Upper lobe of left lung (tissue), 6 donors: Measurements from ENCODE around the gene ACADL. TPM values are rescaled to one million over a fixed set of nuclear protein-coding genes. Genes with fewer than 3 reads are reported as not detected.

Experiments
- ATAC-seq, 2 donors: fragments of 200-7000 bp; cut with Tn5 transposase; one replicate each; pipeline ENCODE4 v1.9.1; 2022; ENCODE audit warnings: mild to moderate bottlenecking in 2 of 2, moderate library complexity in 2 of 2; ENCODE audit not compliant: low FRiP score in 2 of 2
- DNase-seq, 2 donors: peaks; one replicate each; pipeline ENCODE4 v3.0.0-alpha.2; 2019 to 2020
- H3K27ac ChIP-seq, 4 donors: fragments of 200-600 bp; sonication (generic); one replicate each; pipeline ENCODE4 v1.5.1; 2016 to 2019
- H3K27me3 ChIP-seq, 4 donors: fragments of 200-600 bp; sonication (generic); one replicate each; pipeline ENCODE4 v1.5.1; 2017 to 2019
- H3K36me3 ChIP-seq, 4 donors: fragments of 200-600 bp; sonication (generic); one replicate each; pipeline ENCODE4 v1.5.1; 2016 to 2019
- H3K4me1 ChIP-seq, 4 donors: fragments of 200-600 bp; sonication (generic); one replicate each; pipeline ENCODE4 v1.5.1; 2018 to 2019
- H3K4me3 ChIP-seq, 4 donors: fragments of 200-600 bp; sonication (generic); one replicate each; pipeline ENCODE4 v1.5.1; 2017 to 2019; ENCODE audit warnings: mild to moderate bottlenecking in 2 of 4, moderate library complexity in 1 of 4
- H3K9me3 ChIP-seq, 4 donors: fragments of 200-600 bp; sonication (generic); one replicate each; pipeline ENCODE4 v1.5.1; 2018 to 2019
- EP300 ChIP-seq, 4 donors: sonication (generic); formaldehyde crosslinking; IDR thresholded peaks; one replicate each; pipeline ENCODE4 v1.5.1; 2017; ENCODE audit warnings: antibody characterized with exemption in 4 of 4, control low read depth in 2 of 4
- POLR2A ChIP-seq, 4 donors: fragments of 450-650 bp; IDR thresholded peaks; one replicate each; pipeline ENCODE4 v1.5.1; 2016 to 2017; ENCODE audit warnings: antibody characterized with exemption in 4 of 4, mild to moderate bottlenecking in 2 of 4
- POLR2AphosphoS5 ChIP-seq, 2 donors: sonication (generic); formaldehyde crosslinking; IDR thresholded peaks; one replicate each; pipeline ENCODE4 v1.5.1; 2017; ENCODE audit warnings: antibody characterized with exemption in 2 of 2
- WGBS, 2 donors: methylation state at CpG; one replicate each; pipeline ENCODE4 v1.1.5; 2017 to 2018; 5-methylcytosine and 5-hydroxymethylcytosine counted together
- total RNA-seq, 6 donors: library from RNA; depleted of rRNA in 4 of 6; stranded (reverse); fragments of >200 nt in 4 of 6; gene quantifications; one replicate each; pipeline versions ENCODE4 v1.1.0 to v1.2.1, GENCODE V29; 2016 to 2021
- TF ChIP-seq, protein P1 (sequence below), 6 experiments: fragments of 450-650 bp in 4 of 6; fragments of 200-600 bp in 2 of 6; sonication (generic) in 2 of 6; IDR thresholded peaks; one replicate each; pipeline ENCODE4 v1.5.1; 2016 to 2019; ENCODE audit warnings: antibody characterized with exemption in 6 of 6
- donor health status: DM: no; HTN: no; CAD: no; lungs with moderate emphysema.
- donor health status: DM: no; HTN: yes; CAD: no; lungs with severe emphysema.

Gene ACADL
- total RNA-seq = 100 to 1,000 TPM in 2 of 6 donors, 10 to 100 TPM in 4; 20.1 to 131 (median 55.2) TPM

DNA sequence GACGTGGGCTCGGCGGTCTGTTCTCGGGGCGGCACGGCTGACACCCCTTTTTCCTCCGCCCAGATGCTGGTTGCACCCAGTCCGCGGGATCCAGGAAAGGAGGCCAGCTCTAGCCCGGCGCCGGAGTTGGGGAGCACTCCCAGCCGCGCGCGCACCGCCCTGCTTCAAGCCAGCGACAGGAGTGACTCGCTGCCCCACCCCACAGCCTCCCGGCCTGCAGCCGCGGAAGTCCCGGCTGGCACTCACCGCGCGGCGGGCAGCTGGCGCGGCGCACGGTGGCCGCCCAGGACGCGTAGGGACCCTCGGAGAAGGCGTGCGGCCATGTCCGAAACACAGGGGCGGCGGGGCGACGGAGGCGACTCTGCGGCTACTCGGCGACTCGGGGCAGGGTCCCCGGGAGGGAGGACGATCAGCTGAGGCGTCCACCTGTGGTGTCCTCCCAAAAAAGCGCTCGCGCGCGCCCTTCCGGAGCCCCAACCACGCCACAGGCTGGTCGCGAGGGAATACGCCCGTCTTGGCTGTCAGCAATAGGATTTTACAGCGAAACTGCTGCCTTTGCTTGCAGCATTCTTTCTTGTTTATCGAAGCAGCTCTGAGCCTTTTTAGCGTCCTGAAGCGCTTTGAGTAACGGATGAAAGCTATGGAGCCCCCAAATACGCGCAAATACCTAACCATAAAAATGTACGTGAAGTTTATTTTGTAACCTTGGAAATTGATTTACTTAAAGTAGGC, at the start of gene ACADL:
TSS of gene ACADL (minus strand) at position 507 of the 732 bp plus-strand sequence. CDS start at position 323, 184 bp downstream.
- DNase-seq = peak; percentile 79 to 94
- 1 to 2% methylated on average over 11 to 25 of the region's 69 CpGs for WGBS, 2 donors
- TF ChIP-seq EP300 (IDR thresholded peaks at IDR 0.05) (no peak), POLR2A (IDR thresholded peaks at IDR 0.05) (peak in 2 of 4 donors; percentile 82 to 92), POLR2AphosphoS5 (IDR thresholded peaks at IDR 0.05) (peak in 1 of 2 donors; percentile 65)
- TF ChIP-seq, protein P1, sequence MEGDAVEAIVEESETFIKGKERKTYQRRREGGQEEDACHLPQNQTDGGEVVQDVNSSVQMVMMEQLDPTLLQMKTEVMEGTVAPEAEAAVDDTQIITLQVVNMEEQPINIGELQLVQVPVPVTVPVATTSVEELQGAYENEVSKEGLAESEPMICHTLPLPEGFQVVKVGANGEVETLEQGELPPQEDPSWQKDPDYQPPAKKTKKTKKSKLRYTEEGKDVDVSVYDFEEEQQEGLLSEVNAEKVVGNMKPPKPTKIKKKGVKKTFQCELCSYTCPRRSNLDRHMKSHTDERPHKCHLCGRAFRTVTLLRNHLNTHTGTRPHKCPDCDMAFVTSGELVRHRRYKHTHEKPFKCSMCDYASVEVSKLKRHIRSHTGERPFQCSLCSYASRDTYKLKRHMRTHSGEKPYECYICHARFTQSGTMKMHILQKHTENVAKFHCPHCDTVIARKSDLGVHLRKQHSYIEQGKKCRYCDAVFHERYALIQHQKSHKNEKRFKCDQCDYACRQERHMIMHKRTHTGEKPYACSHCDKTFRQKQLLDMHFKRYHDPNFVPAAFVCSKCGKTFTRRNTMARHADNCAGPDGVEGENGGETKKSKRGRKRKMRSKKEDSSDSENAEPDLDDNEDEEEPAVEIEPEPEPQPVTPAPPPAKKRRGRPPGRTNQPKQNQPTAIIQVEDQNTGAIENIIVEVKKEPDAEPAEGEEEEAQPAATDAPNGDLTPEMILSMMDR (IDR thresholded peaks at IDR 0.05) = peak in 1 of 6 experiments; percentile 22

DNA sequence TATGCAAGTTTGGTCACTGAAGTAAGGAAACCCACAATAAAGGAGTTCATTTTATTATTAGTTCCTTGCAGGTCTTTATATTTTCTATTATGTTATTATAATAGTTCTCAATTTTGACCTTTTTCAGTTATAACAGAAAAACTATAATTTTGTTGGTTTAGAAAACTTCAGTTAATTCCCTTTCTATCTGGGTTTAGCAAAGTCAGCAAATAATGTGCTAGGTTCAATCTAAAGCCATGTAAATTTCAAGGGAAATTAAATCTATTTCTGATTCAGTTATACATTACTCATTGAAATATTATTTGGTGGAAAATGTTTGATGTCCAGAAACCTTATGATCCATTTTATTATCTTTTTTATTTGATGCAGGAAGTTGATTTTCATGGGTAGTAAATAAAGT, 46.1 kb upstream of the ACADL start:
- Histone ChIP-seq H3K36me3 (no peaks in the 10 kb centered on the region), H3K9me3 (no peaks in the 10 kb centered on the region), H3K4me3 (no peak overlapping the region), H3K27ac (no peak overlapping the region), H3K27me3 (no peaks in the 10 kb centered on the region), H3K4me1 (no peaks in the 10 kb centered on the region)
- no peak for ATAC-seq
- no peak for TF ChIP-seq POLR2AphosphoS5 (IDR thresholded peaks at IDR 0.05)
- TF ChIP-seq EP300 (IDR thresholded peaks at IDR 0.05) = no peak
- TF ChIP-seq, protein P1 (IDR thresholded peaks at IDR 0.05) = no peak
- TF ChIP-seq POLR2A (IDR thresholded peaks at IDR 0.05) = no peak
- DNase-seq = no peak

More for the DNA sequence above, at the start of gene ACADL:
- peak within 1 kb of the TSS; percentile 79 to 94 (median 89) for H3K27ac ChIP-seq
- no peaks in the 10 kb centered on the region for H3K9me3 ChIP-seq
- peak; percentile 91 for ATAC-seq
- H3K4me3 ChIP-seq = peak within 1 kb of the TSS; percentile 30 to 61 (median 54)
- H3K27me3 ChIP-seq = peaks cover 0 to 15% (median 3%) of the 10 kb centered on the region in 4 donors
- no peaks in the 10 kb centered on the region for H3K36me3 ChIP-seq
- peaks cover 0 to 19% (median 6%) of the 10 kb centered on the region in 4 donors for H3K4me1 ChIP-seq

DNA sequence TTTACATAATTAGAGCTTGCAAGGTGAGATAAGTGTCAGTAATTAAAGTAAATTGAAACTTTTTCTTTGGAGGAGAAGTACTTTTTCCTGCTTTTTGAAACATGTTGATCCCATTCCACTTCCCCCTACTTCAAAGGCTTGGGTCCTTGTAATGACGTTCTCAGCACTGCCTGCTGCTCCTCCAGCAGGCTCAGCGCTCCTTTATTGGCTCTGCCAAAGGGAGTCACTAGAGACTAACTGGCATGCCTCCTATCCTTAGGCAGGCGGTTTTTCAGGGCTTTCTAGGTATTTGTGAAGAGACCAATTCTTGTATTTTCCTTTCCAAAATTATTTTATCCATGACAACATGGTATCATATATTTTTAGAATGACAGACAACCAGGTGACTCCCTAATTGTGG, 43.9 kb upstream of the ACADL start:
- DNase-seq (peak in 1 of 2 donors; percentile 51), ATAC-seq (peak in 1 of 2 donors; percentile 69)
- no peak overlapping the region for H3K4me3 ChIP-seq
- H3K9me3 ChIP-seq = no peaks in the 10 kb centered on the region
- H3K27me3 ChIP-seq = no peaks in the 10 kb centered on the region
- no peak for TF ChIP-seq POLR2AphosphoS5 (IDR thresholded peaks at IDR 0.05)
- no peak overlapping the region for H3K27ac ChIP-seq
- H3K4me1 ChIP-seq = no peaks in the 10 kb centered on the region
- WGBS, 2 donors = 23 to 24% methylated on average over 3 of the region's 3 CpGs
- no peaks in the 10 kb centered on the region for H3K36me3 ChIP-seq

DNA sequence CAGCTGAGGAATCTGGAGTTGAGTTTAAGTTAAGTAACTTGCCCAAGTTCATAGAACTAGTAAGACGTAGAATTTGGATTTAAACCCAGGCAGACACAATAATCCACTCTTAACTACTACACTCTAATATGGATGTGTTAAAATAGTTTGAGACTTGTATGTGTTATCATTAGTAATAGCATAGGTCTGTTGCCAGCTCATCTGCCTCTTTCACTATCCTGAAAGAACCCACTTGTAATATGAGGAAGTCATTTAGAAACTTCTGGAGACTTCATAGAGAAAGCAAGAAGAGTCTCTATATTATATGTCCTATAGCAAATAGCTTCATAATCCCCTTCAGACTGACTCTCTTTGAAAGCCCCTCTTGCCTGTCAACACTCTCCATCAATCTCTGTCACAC, 43.0 kb upstream of the ACADL start:
- H3K4me3 ChIP-seq = no peak overlapping the region
- ATAC-seq (no peak), DNase-seq (no peak)
- 94 to 96% methylated on average over 1 of the region's 1 CpG for WGBS, 2 donors
- H3K27me3 ChIP-seq = no peaks in the 10 kb centered on the region
- H3K4me1 ChIP-seq = no peaks in the 10 kb centered on the region
- H3K27ac ChIP-seq = no peak overlapping the region
- TF ChIP-seq POLR2AphosphoS5 (IDR thresholded peaks at IDR 0.05) (no peak), POLR2A (IDR thresholded peaks at IDR 0.05) (no peak), EP300 (IDR thresholded peaks at IDR 0.05) (no peak)
- TF ChIP-seq, protein P1 (IDR thresholded peaks at IDR 0.05) = no peak
- H3K9me3 ChIP-seq = no peaks in the 10 kb centered on the region
- H3K36me3 ChIP-seq = no peaks in the 10 kb centered on the region

DNA sequence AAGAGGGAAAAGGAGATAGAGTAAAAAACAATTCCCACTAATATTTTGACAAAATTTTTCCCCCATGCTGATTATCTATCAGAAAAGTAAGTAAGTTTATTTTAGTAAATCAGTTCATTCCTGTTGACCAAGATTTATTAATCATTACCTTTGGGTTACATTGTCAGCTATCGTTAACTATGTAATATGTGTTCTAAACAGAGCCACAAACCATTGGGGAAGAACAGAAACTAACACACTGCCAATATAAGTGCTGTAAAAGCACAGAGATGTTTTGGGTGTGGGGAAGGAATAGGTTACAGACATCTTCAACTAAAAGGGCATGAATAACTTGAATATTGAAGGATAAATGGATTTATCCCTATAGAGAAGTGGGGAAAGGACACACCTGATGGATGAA, 42.5 kb upstream of the ACADL start:
- Histone ChIP-seq H3K27me3 (no peaks in the 10 kb centered on the region), H3K36me3 (no peaks in the 10 kb centered on the region), H3K4me1 (no peaks in the 10 kb centered on the region), H3K27ac (no peak overlapping the region), H3K4me3 (no peak overlapping the region), H3K9me3 (no peaks in the 10 kb centered on the region)
- no peak for DNase-seq
- 61 to 71% methylated on average over 1 of the region's 1 CpG for WGBS, 2 donors
- TF ChIP-seq POLR2AphosphoS5 (IDR thresholded peaks at IDR 0.05) (no peak), EP300 (IDR thresholded peaks at IDR 0.05) (no peak), POLR2A (IDR thresholded peaks at IDR 0.05) (no peak)
- TF ChIP-seq, protein P1 (IDR thresholded peaks at IDR 0.05) = no peak
- no peak for ATAC-seq
